ENCODE data around the gene SLC6A13. TPM values are rescaled to one million over a fixed set of nuclear protein-coding genes. Genes with fewer than 3 reads are reported as not detected.

Gene SLC6A13
- total and polyA plus RNA-seq, 10 of the 15 experiments (the other 5 are each of a cell fraction or from before 2014, with no cell fraction given), result 0.18 to 1.2 (median 0.20) TPM; not detected in 3

- Histone ChIP-seq H3K9me3 (replicated peaks; ENCODE audit: control insufficient read depth, insufficient read depth, low read length) (no peaks in the 10 kb centered on the region), H3K4me3 (no peak overlapping the region), H3K36me3 (ENCODE audit: control insufficient read depth in 2 of 2, insufficient read depth in 2 of 2, low read length in 1 of 2) (no peaks in the 10 kb centered on the region), H3K27ac (ENCODE audit: control insufficient read depth, insufficient read depth) (no peak overlapping the region), H3K79me2 (ENCODE audit: control insufficient read depth, insufficient read depth, low read length) (no peaks in the 10 kb centered on the region), H3K4me1 (ENCODE audit: control insufficient read depth, insufficient read depth, low read length) (peaks cover 5% of the 10 kb centered on the region), H4K20me1 (ENCODE audit: control insufficient read depth, insufficient read depth) (no peaks in the 10 kb centered on the region), H3K27me3 (replicated peaks in 1 of 2; ENCODE audit: control insufficient read depth in 2 of 2, insufficient read depth in 2 of 2, low read length in 1 of 2) (no peaks in the 10 kb centered on the region; a peak in 1 of 4 replicates), H3K4me2 (ENCODE audit: control insufficient read depth, insufficient read depth) (no peak overlapping the region), H2AFZ (ENCODE audit: control insufficient read depth, low read depth, low read length) (no peak overlapping the region), H3K9ac (ENCODE audit: control insufficient read depth, insufficient read depth, low read length) (no peak overlapping the region)
- ATAC-seq (no peak), DNase-seq (ENCODE audit: low read depth, low spot score) (no peak), FAIRE-seq (no peak)
- RAD21 ChIA-PET (ENCODE audit: unreplicated experiment), result no interaction called here
- in situ Hi-C loops (cut with MboI) (no loop called here), intact Hi-C loops (cut with micrococcal nuclease; ENCODE audit: unreplicated experiment) (no loop called here)
- no TSS peak for BruUV-seq (replicated peaks)
- CTCF ChIA-PET, result no interaction called here
- POLR2A ChIA-PET, result no interaction called here
- SMC1A ChIA-PET (ENCODE audit: uncharacterized antibody, unreplicated experiment), result no interaction called here
- 78% methylated on average over 15 of the region's 17 CpGs for WGBS (ENCODE audit: insufficient coverage, insufficient replicate concordance, low lambda C conversion rate, missing lambda C conversion rate)
- no peak for TF ChIP-seq USF2 (IDR thresholded peaks at IDR 0.05; ENCODE audit: borderline replicate concordance, low read depth, low read length)
- no peak for TF ChIP-seq IRF4 (IDR thresholded peaks at IDR 0.05; ENCODE audit: low read depth, low read length)
- TF ChIP-seq MTA3 (IDR thresholded peaks at IDR 0.05; ENCODE audit: borderline replicate concordance, low read length), result no peak
- no peak for TF ChIP-seq BACH1 (IDR thresholded peaks at IDR 0.05; ENCODE audit: borderline replicate concordance)
- TF ChIP-seq ZNF687 (IDR thresholded peaks at IDR 0.05), result no peak
- TF ChIP-seq NKRF (conservative IDR thresholded peaks at IDR 0.05), result no peak
- no peak for TF ChIP-seq TBL1XR1 (IDR thresholded peaks at IDR 0.05; ENCODE audit: low read depth, low read length)
- TF ChIP-seq POLR2AphosphoS2 (IDR thresholded peaks at IDR 0.05; ENCODE audit: low read depth, low read length), result no peak
- TF ChIP-seq ESRRA (IDR thresholded peaks at IDR 0.05; ENCODE audit: low read length), result no peak
- TF ChIP-seq SIN3A (IDR thresholded peaks at IDR 0.05; ENCODE audit: low read depth, low read length), result no peak
- TF ChIP-seq RAD21 (IDR thresholded peaks at IDR 0.05; ENCODE audit: insufficient read depth, low read depth, low read length), result no peak
- no peak for TF ChIP-seq MXI1 (IDR thresholded peaks at IDR 0.05; ENCODE audit: low read depth, low read length)
- TF ChIP-seq SREBF1 (IDR thresholded peaks at IDR 0.05; ENCODE audit: low read length), result no peak
- TF ChIP-seq CBX5 (IDR thresholded peaks at IDR 0.05; ENCODE audit: low read depth), result no peak
- no peak for TF ChIP-seq SMAD1 (IDR thresholded peaks at IDR 0.05; ENCODE audit: low read depth, partially characterized antibody)
- TF ChIP-seq RAD51 (IDR thresholded peaks at IDR 0.05), result no peak
- TF ChIP-seq ZNF274 (IDR thresholded peaks at IDR 0.05; ENCODE audit: insufficient read depth, insufficient read length), result no peak
Measured at GRCh38 chr12:181921-182320, 80.7 kb downstream of the SLC6A13 start.
